Anterior cingulate cortex (tissue), 58 donors: ENCODE data around the gene PRDM2.

Experiments used
- DNase-seq, 58 donors: peaks; one replicate each; lab custom pipeline; 2025; lab: John Stamatoyannopoulos, UW

The PRDM2 gene

DNA sequence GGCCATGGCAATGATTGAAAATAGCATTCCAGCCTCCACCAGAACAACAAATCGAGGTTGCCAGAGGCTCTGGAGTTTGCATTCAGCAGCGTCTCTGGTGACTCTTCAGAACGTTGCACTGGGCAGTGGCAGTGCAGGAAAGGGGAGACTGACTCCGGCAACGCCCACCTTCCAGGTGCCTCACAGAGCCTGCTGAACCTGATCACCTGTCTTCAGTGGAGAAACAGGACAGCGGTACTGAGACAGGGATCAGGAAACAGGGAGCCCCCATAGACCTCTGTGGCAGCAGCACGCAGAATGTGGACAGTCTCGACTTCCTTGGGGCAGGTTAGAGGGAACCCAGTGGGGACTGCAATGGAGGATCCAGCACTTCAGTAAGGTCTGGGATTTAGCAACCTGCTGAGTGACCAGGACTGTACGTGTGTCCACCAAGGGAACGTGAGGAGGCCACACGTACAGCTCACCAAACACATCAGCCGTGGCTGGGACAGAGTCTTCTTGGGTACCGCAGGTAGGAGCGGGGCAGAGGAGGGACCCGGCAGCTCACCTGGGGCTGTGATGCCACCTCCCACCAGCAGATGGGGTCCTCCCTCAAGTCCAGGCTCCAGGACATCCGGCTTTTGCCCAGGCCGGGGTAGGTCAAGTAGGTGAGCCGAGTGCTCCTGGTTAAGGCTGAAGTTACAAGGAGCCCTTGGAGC, 128.6 kb downstream of the PRDM2 start:
- DNase-seq: no peak

DNA sequence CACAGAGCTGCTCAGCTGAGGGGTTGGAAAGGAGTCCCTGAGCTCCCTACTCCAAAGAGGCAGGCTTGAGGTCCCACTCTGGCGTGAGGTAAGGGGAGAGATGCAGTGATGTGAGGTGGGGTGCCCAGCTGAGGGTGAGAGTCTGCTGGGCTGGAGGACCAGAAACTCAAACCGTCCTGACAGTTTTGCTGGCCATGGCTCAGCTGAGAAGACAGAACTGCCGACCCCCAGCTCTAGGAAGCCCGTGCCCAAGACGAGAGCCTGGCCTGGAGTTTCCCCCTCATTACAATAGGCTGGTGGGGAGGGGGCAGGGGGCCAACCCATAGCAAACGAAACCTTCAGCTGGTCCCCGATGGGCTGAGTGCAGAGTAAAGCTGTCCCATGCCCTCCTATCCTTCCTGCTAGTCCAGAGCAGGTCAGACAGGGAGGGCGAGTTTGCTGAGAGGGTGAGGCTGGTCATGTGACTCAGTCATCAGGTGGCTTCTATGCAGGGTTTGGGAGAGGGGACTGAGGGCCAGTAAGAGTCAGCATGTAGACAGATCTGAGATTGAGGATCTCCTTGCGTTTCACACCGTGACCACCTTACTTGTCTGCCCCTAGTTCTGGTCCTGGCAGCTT, 129.3 kb downstream of the PRDM2 start:
- DNase-seq: no peak

GRCh38 chr1:13830170-13830569, 130.2 kb downstream of the PRDM2 start:
- DNase-seq: no peak

DNA sequence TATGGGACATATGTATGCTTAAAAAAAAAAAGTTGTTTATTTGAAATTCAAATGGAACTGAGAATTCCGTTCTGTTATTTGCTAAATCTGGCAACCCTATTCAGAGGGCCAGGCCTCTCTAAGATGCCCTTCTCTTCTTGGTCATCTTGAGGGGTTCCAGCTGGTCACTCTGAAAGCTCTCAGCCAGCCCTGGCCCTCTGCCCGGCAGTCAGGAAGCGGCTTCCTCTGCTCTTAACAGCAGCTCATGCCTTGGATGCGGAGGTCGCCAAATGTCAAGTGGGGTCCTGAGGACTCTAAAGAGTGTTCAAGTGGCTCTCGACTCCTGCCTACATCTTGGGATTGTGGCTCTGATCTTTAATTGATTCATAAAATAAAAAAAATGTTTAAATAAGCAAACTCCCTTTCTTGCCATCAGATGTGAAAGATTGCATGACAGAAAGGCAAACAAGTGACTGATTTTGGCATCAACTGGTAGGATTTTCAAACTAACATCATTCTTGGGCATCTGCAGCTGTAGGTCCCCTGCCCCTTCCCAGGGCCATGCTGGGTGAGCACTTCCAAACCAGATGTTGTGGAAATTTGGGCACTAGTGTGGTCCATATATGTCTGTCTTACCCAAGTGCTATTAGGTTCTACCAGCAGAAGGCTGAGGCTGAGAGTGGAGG, 130.8 kb downstream of the PRDM2 start:
- no peak for DNase-seq

- no peak for DNase-seq
Observed at GRCh38 chr1:13832100-13832499, 132.1 kb downstream of the PRDM2 start.

- no peak for DNase-seq
Observed at GRCh38 chr1:13832536-13832935, 132.5 kb downstream of the PRDM2 start.

DNA sequence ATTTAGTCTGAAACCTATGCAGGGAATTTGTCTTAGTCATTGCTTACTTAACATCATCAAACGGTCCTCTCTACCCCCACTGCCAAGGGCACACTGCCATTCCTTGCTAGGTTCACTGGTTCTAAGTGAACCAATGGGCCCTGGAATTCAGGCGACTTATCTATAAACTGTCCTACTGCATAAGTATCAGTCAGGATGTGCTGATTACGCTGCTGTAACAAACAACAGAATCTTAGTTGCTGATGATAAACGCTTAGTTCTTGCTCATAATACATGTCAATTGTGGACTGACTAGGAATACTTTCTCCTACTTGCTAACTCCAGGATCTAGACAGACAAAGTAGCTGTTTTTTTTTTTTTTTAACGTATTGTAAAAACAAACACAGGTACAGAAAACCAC, 136.1 kb downstream of the PRDM2 start:
- DNase-seq: no peak

DNA sequence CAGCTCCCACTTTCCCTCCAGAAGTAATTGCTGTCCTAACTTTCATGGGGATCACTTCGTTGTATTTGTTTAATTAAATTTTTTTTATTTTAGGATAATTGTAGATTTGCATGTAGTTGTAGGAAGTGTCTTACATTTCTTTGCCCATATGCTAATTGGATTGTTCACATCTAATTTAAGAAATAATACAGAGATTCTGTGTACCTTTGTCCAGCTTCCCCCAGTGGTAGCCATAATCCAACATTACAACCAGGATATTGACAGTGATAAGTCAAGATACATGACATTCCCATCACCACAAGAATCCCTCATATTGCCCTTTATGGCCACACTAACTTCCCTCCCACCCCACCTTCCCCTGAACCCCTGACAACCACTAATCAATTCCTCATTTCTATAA, 136.6 kb downstream of the PRDM2 start:
- no peak for DNase-seq

DNA sequence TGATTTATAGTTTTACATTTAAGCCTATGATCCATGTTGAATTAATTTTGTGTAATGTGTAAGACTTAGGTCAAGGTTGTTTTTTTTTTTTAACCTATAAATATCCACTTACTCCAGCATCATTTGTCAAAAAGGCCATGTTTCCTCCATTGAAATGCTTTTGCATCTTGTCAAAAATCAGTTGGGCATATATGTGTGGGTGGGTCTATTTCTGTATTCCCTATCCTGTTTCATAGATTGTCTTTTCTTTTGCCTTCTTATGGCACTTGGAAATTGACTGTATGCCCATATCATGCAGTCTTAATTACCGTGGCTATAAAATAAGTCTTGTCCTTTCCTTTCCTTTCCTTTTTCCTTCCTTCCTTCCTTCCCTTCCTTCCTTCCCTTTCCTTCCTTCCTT, 138.2 kb downstream of the PRDM2 start:
- no peak for DNase-seq

DNA sequence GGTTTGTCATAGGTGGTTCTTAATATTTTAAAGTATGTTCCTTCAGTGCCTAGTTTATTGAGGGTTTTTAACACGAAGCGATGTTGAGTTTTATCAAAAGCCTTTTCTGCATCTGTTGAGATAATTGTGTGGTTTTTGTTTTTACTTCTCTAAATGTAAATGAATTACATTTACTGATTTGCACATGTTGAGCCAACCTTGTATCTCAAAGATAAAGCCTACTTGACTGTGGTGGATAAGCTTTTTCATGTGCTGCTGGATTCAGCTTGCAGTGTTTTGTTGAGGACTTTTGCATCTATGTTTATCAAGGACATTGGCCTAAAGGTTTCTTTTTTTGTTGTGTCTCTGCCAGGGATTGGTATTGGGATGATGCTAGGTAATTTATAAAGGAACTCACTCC, 142.5 kb downstream of the PRDM2 start:
- no peak for DNase-seq

- DNase-seq: no peak
Observed at GRCh38 chr1:13851726-13852125, 151.7 kb downstream of the PRDM2 start.

DNA sequence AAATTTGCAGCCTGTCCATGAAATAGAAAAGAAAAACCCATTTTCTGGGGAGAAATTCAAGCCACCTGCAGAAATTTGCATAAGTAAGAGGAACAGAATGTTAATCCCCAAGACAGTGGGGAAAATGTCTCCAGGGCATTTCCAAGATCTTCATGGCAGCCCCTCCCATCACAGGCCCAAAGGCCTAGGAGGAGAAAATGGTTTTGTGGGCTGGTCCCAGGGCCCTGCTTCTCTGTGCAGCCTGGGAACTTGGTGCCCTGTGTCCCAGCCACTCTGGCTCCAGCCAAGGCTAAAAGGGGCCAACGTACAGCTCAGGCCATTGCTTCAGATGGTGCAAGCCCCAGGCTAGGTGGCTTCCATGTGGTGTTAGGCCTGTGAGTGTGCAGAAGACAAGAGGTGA, 155.6 kb downstream of the PRDM2 start:
- DNase-seq: no peak

DNA sequence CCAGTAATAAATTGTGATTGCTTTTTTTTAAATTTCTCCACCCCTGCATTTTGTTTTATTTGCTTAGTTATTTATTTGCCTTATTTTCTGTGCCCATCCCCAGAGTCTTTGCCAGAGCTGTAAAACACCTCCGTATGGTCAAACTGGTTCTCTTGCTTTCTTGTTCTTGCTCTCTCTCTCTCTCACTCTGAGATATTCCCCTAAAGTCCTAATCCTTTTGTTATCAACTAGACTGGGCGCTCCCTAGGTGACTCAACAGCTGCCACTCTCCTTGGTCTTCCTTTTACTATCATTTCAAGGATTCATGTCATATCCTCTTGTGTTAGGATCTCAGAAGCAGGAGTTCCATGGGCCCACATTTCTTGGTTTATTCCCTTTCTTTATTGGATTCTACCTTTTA, 160.0 kb downstream of the PRDM2 start:
- DNase-seq: no peak

DNA sequence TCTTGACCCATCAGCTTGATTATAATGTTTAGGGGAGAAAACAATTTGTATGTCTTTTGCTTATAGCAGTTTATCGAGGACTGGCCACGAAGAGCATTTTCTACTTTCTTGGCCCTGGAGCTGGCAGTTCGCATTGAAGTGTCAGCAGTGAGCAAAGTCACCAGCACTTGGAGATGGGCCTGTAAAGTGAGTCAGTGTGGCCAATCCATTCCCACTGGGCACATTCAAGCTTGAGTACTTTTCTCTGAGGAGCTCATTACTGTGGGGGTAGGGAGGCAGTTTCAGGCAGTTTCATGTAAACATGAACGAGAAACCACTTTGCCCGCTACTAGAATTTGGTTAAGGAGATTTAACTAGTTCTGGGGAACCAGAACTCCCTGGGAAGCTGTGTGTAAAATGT, 164.8 kb downstream of the PRDM2 start:
- peak in 1 of 58 donors; percentile 3 for DNase-seq

GRCh38 chr1:13865851-13866250, 165.9 kb downstream of the PRDM2 start:
- DNase-seq: no peak

DNA sequence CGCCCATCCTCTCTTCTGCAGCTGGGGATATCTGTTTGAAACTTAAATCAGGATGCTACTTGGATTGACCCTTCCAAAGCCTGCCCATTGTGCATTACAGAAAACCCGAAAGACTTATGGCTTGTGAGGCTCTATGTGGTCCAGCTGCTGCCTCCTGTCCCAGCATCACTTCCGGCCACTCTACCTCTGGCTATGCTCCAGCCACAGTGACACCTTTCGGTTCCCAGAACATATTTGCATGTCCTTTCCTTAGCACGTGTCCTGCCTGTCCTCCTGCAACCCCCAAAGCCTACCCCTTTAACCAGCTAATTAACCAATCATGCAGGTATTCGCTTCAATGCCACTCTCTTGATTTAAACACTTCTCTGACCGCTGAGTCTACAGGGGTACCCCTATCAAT, 167.6 kb downstream of the PRDM2 start:
- no peak for DNase-seq

- no peak for DNase-seq
Observed at GRCh38 chr1:13869172-13869797, 169.3 kb downstream of the PRDM2 start.

GRCh38 chr1:13871413-13871812, 171.4 kb downstream of the PRDM2 start:
- DNase-seq: no peak

GRCh38 chr1:13871886-13872285, 171.9 kb downstream of the PRDM2 start:
- peak in 1 of 58 donors; percentile 5 for DNase-seq

DNA sequence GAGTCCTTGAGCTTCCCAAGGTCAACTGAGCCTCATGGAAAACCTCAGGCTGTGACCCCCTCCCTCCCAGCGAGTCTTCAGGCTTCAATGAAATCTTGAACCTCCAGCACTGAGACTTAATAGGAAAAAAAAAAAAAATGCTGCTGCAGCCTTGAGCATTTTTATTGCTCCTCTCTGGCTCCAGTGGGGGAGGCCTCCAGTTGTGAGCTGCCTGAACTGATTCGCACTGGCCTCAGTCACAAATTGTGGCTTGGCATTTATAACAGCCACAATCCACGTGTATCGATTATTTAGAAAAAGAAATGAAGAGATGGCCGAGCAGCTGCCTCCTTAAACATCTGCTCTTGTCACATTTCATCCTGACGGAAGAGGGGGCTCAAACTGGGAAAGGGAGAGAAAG, 173.0 kb downstream of the PRDM2 start:
- DNase-seq: no peak
